Spleen (tissue), 11 donors: ENCODE results near the gene EVL. TPM values are rescaled to one million over a fixed set of nuclear protein-coding genes. Genes with fewer than 3 reads are reported as not detected.

Experiments used
- DNase-seq: peaks from one replicate; pipeline ENCODE4 v3.0.0-alpha.2; 2020
- H3K27ac ChIP-seq, 8 donors: fragments of 200-600 bp; sonication (generic) in 7 of 8; 1 replicate in 4 of 8; 2 replicates in 4 of 8; pipeline versions ENCODE4 v1.5.0 to v1.8.0; 2016 to 2021; ENCODE audit warnings: inconsistent platforms in 4 of 8, mild to moderate bottlenecking in 4 of 8, moderate library complexity in 1 of 8
- H3K27me3 ChIP-seq, 7 donors: fragments of 200-600 bp; sonication (generic) in 6 of 7; replicated peaks in 1 of 7; 1 replicate in 4 of 7; 2 replicates in 3 of 7; pipeline versions ENCODE4 v1.5.0 to v1.8.0; 2016 to 2021; ENCODE audit warnings: inconsistent platforms in 3 of 7, mild to moderate bottlenecking in 1 of 7
- H3K36me3 ChIP-seq, 6 donors: fragments of 200-600 bp; sonication (generic) in 5 of 6; 1 replicate in 4 of 6; 2 replicates in 2 of 6; pipeline versions ENCODE4 v1.5.0 to v1.8.0; 2016 to 2021; ENCODE audit warnings: inconsistent platforms in 2 of 6
- H3K4me1 ChIP-seq, 6 donors: fragments of 200-600 bp; sonication (generic) in 5 of 6; 1 replicate in 3 of 6; 2 replicates in 3 of 6; pipeline versions ENCODE4 v1.5.0 to v1.8.0; 2016 to 2021; ENCODE audit warnings: inconsistent platforms in 3 of 6
- H3K4me3 ChIP-seq, 8 donors: fragments of 200-600 bp; sonication (generic) in 7 of 8; 1 replicate in 4 of 8; 2 replicates in 4 of 8; pipeline versions ENCODE4 v1.5.0 to v1.8.0; 2016 to 2021; ENCODE audit warnings: inconsistent platforms in 4 of 8, mild to moderate bottlenecking in 4 of 8, moderate library complexity in 2 of 8
- H3K9me3 ChIP-seq, 8 donors: fragments of 200-600 bp; sonication (generic) in 7 of 8; 1 replicate in 4 of 8; 2 replicates in 4 of 8; pipeline versions ENCODE4 v1.5.0 to v1.8.0; 2016 to 2021; ENCODE audit warnings: inconsistent platforms in 4 of 8
- POLR2A ChIP-seq, 3 donors: fragments of 450-650 bp; IDR thresholded peaks; one replicate each; pipeline ENCODE4 v1.5.1; 2017; ENCODE audit warnings: antibody characterized with exemption in 3 of 3, mild to moderate bottlenecking in 1 of 3
- POLR2AphosphoS5 ChIP-seq, 3 donors: sonication (generic); formaldehyde crosslinking; IDR thresholded peaks; one replicate each; pipeline ENCODE4 v1.5.1; 2017; ENCODE audit warnings: antibody characterized with exemption in 3 of 3
- WGBS, 5 donors: extraction: QIAGEN DNeasy Blood & Tissue Kit in 3 of 5; methylation state at CpG; one replicate each; pipeline versions ENCODE4 v1.1.5 to v1.1.7; 2013 to 2018; 5-methylcytosine and 5-hydroxymethylcytosine counted together
- intact Hi-C: fragments of 100-400 bp; cut with DNase I; formaldehyde crosslinking; loops from one replicate; pipeline ENCODE4 v1.15.0; 2023; ENCODE audit warnings: low total_unique reads
- polyA plus RNA-seq, 3 donors: library from polyadenylated mRNA; stranded (reverse); fragments of 200-250 nt; gene quantifications; one replicate each; pipeline ENCODE4 v1.2.1, GENCODE V29; 2013
- total RNA-seq, 7 donors: library from RNA; depleted of rRNA in 3 of 7; stranded (reverse); fragments of >200 nt in 3 of 7; fragmentation: NEBNext Ultra II Directional in 4 of 7; extraction: Animal tissue kit (Norgen Biotek cat#: 25700) in 4 of 7; gene quantifications; one replicate each; pipeline versions ENCODE4 v1.1.0 to v1.2.1, GENCODE V29; 2016 to 2021
- TF ChIP-seq, protein P1 (sequence below), 11 experiments: fragments of 200-600 bp in 7 of 11; fragments of 450-650 bp in 4 of 11; sonication (generic) in 4 of 11; IDR thresholded peaks in 8 of 11; conservative IDR thresholded peaks in 3 of 11; 1 replicate in 7 of 11; 2 replicates in 4 of 11; pipeline versions ENCODE4 v1.4.0 to v1.8.0; 2016 to 2021; ENCODE audit warnings: antibody characterized with exemption in 11 of 11, inconsistent platforms in 4 of 11, mild to moderate bottlenecking in 1 of 11
- donor health status: healthy with polysubstance abuse.
- donor health status: DM: no; HTN: no; CAD: no; lungs with moderate emphysema.
- donor health status: DM: no; HTN: no; CAD: no.
- donor health status: Bipolar disorder and iron deficiency.
- donor health status: healthy.
- donor health status: DM: no; HTN: no; CAD: no.
- donor health status: DM: yes; HTN: yes; CAD: no.

EVL gene
- total and polyA plus RNA-seq, 10 donors, result 169 to 336 (median 271) TPM

DNA sequence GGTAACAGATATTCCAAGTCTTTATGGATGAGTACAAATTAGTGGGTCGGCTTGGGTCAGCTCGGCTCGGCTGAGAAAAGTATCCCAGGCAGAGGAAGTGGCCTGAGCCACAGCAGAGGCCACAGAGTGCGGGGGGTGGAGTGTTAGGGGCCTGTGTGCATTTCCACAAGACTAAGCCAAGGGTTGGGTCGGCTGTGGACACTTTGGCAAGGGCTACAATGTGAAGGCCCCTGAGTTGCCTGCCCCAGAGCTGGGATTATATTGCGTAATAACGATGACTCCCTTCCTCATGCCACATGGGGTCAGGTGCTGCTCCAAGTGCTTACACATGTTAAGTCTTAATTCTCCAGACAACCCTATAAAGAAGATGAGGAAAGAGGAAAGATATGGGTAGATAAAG, 11.4 kb downstream of the EVL start:
- WGBS, 5 donors, result 46 to 63% (median 50%) methylated on average over 7 of the region's 7 CpGs
- no peaks in the 10 kb centered on the region for H3K27me3 ChIP-seq
- H3K27ac ChIP-seq, result peak overlapping the region in 6 of 8 donors; percentile 5 to 93 (median 68)
- TF ChIP-seq POLR2A (IDR thresholded peaks at IDR 0.05) (no peak), POLR2AphosphoS5 (IDR thresholded peaks at IDR 0.05) (no peak)
- TF ChIP-seq, protein P1, sequence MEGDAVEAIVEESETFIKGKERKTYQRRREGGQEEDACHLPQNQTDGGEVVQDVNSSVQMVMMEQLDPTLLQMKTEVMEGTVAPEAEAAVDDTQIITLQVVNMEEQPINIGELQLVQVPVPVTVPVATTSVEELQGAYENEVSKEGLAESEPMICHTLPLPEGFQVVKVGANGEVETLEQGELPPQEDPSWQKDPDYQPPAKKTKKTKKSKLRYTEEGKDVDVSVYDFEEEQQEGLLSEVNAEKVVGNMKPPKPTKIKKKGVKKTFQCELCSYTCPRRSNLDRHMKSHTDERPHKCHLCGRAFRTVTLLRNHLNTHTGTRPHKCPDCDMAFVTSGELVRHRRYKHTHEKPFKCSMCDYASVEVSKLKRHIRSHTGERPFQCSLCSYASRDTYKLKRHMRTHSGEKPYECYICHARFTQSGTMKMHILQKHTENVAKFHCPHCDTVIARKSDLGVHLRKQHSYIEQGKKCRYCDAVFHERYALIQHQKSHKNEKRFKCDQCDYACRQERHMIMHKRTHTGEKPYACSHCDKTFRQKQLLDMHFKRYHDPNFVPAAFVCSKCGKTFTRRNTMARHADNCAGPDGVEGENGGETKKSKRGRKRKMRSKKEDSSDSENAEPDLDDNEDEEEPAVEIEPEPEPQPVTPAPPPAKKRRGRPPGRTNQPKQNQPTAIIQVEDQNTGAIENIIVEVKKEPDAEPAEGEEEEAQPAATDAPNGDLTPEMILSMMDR (IDR thresholded peaks at IDR 0.05 in 8 of 11, conservative IDR thresholded peaks at IDR 0.05 in 3 of 11), result no peak
- peaks cover 51 to 100% (median 100%) of the 10 kb centered on the region in 6 donors for H3K4me1 ChIP-seq
- no peak for DNase-seq
- H3K36me3 ChIP-seq, result peaks cover 0 to 47% (median 3%) of the 10 kb centered on the region in 6 donors
- H3K9me3 ChIP-seq, result no peaks in the 10 kb centered on the region
- peak overlapping the region in 1 of 8 donors; percentile 33 for H3K4me3 ChIP-seq
- intact Hi-C loops, result no loop called here

- peaks cover 45 to 100% (median 100%) of the 10 kb centered on the region in 6 donors for H3K4me1 ChIP-seq
- TF ChIP-seq POLR2A (IDR thresholded peaks at IDR 0.05) (no peak), POLR2AphosphoS5 (IDR thresholded peaks at IDR 0.05) (no peak)
- TF ChIP-seq, protein P1 (IDR thresholded peaks at IDR 0.05 in 8 of 11, conservative IDR thresholded peaks at IDR 0.05 in 3 of 11), result no peak
- peaks cover 0 to 50% (median 3%) of the 10 kb centered on the region in 6 donors for H3K36me3 ChIP-seq
These were observed 12.2 kb downstream of the EVL start for GRCh38 chr14:100077441-100077840.

DNA sequence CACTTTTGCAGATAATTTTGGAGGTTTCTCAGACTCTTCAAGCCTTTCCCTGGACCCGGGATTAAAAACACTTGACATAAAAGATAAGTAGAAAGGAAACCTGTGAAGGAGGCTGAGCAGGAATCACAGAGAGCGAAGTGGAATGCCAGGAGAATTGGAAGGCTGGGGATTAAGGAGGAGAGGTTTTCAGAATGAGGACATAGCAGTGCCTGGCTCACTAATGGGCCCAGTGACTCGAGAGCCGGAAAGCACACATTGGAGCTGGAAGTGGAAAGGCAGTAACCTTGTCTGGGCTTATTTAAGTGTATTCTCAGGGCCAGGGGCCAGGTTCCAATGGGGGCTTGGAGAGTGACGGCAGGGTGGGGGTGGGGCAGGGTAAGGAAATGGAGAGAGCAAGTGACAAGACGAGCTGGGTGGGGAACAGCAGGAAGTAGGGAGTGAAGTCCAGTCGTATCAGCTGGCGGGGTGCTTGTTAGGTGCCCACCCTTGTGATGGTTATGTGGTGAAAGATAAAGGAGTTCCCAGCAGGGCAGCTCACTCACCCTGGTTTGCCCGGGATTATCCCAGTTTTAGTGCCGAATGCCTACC, 13.1 kb downstream of the EVL start:
- intact Hi-C loops, result no loop called here
- H3K4me1 ChIP-seq, result peaks cover 49 to 100% (median 100%) of the 10 kb centered on the region in 6 donors
- no peak for DNase-seq
- TF ChIP-seq POLR2AphosphoS5 (IDR thresholded peaks at IDR 0.05), result no peak
- TF ChIP-seq, protein P1 (IDR thresholded peaks at IDR 0.05 in 8 of 11, conservative IDR thresholded peaks at IDR 0.05 in 3 of 11), result no peak
- no peak for TF ChIP-seq POLR2A (IDR thresholded peaks at IDR 0.05)
- H3K27ac ChIP-seq, result peak overlapping the region in 7 of 8 donors; percentile 20 to 82 (median 62)
- WGBS, 5 donors, result 42 to 55% (median 45%) methylated on average over 10 of the region's 10 CpGs
- no peaks in the 10 kb centered on the region for H3K27me3 ChIP-seq
- H3K9me3 ChIP-seq, result no peaks in the 10 kb centered on the region
- H3K4me3 ChIP-seq, result peak overlapping the region in 3 of 8 donors; percentile 8 to 42 (median 10)
- peaks cover 0 to 58% (median 3%) of the 10 kb centered on the region in 6 donors for H3K36me3 ChIP-seq

More at GRCh38 chr14:100077441-100077840, 12.2 kb downstream of the EVL start:
- no peaks in the 10 kb centered on the region for H3K27me3 ChIP-seq
- no peak for DNase-seq
- peak overlapping the region in 3 of 8 donors; percentile 72 to 93 (median 92) for H3K27ac ChIP-seq
- no peaks in the 10 kb centered on the region for H3K9me3 ChIP-seq
- intact Hi-C loops, result no loop called here
- WGBS, 5 donors, result 89 to 92% (median 91%) methylated on average over 9 of the region's 9 CpGs
- H3K4me3 ChIP-seq, result no peak overlapping the region

DNA sequence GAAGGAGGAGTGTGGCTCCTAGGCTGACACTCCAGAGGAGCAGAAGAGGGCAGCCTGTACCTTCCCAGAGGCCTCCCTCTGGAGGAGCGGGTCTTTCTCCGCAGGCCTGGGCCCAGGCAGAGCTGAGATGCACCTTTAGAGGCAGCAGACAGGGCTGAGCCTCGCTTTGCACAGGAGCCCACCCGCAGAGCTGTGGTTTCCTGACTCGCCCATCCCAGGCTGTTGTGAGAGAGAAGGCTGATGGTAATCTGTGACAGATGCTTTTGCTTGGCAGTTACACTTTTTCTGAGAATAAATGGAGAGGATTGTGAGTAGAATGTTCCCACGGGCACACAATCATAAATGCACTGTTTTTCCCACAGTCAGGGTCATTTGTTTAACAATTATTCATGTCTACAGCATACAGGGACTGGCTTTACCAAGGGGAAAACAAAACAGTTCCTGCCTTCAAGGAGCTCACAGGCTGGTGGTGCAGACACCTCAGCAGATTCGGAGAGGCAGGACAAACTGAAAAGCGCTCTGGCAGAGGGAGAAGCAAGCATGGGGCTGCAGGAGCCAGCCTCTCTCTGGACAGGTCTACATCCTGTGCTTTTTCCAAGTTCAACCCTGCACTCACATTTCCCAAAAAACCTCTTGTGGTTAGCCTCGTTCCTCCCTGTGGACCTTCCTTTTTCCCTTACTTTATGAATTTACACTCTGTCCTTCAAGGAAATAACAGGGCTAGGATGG, 13.9 kb downstream of the EVL start:
- Histone ChIP-seq H3K4me3 (peak overlapping the region in 4 of 8 donors; percentile 4 to 42 (median 9)), H3K36me3 (peaks cover 0 to 57% (median 1%) of the 10 kb centered on the region in 6 donors), H3K27me3 (no peaks in the 10 kb centered on the region), H3K9me3 (no peaks in the 10 kb centered on the region), H3K27ac (peak overlapping the region; percentile 20 to 82 (median 67)), H3K4me1 (peaks cover 50 to 100% (median 99%) of the 10 kb centered on the region in 6 donors)
- intact Hi-C loops, result no loop called here
- DNase-seq, result peak; percentile 87
- WGBS, 5 donors, result 24 to 33% (median 30%) methylated on average over 6 to 9 of the region's 9 CpGs
- TF ChIP-seq POLR2A (IDR thresholded peaks at IDR 0.05), result no peak
- peak; percentile 54 to 68 (median 62) for TF ChIP-seq POLR2AphosphoS5 (IDR thresholded peaks at IDR 0.05)
- TF ChIP-seq, protein P1 (IDR thresholded peaks at IDR 0.05 in 8 of 11, conservative IDR thresholded peaks at IDR 0.05 in 3 of 11), result no peak
